Retinal pigment epithelial cell (primary cell): Measurements from ENCODE around the gene HDHD5.
"Not testable (repeated sequence)": the region's sequence is repeated elsewhere in the genome, so short reads cannot be mapped to it uniquely, and the experiment has no call there.

Experiments used
- DNase-seq: peaks from one replicate; pipeline ENCODE4 v3.0.0-alpha.2; 2010; ENCODE audit warnings: low read depth
- H3K4me3 ChIP-seq: 2 replicates; pipeline ENCODE4 v1.5.1; 2011; ENCODE audit warnings: mild to moderate bottlenecking, low read length, control low read depth, moderate library complexity
- TF ChIP-seq, protein P1 (sequence below): conservative IDR thresholded peaks from 2 replicates; pipeline ENCODE4 v1.5.1; 2011; ENCODE audit warnings: low read depth, low read length, control low read depth, inconsistent platforms

HDHD5 gene

DNA sequence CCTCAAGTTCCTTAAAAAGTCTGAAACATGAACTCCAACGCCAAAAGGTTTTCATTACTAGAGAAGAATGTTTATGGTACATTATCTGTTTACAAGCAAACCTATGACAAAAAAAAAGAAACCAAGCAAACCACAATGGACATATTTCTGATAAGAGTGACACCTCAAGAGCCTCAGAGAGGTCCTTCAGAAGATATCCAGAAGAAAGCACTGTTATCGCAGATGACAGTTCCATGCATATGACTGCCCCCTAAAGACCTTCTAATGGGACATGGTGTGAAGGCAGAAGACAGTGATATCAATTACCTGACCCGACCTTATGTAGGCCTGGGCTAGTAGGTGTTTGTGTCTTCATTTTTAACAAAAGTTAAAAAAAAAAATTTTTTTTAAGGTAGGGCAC lies 3.1 kb downstream of the HDHD5 start:
- TF ChIP-seq, protein P1, sequence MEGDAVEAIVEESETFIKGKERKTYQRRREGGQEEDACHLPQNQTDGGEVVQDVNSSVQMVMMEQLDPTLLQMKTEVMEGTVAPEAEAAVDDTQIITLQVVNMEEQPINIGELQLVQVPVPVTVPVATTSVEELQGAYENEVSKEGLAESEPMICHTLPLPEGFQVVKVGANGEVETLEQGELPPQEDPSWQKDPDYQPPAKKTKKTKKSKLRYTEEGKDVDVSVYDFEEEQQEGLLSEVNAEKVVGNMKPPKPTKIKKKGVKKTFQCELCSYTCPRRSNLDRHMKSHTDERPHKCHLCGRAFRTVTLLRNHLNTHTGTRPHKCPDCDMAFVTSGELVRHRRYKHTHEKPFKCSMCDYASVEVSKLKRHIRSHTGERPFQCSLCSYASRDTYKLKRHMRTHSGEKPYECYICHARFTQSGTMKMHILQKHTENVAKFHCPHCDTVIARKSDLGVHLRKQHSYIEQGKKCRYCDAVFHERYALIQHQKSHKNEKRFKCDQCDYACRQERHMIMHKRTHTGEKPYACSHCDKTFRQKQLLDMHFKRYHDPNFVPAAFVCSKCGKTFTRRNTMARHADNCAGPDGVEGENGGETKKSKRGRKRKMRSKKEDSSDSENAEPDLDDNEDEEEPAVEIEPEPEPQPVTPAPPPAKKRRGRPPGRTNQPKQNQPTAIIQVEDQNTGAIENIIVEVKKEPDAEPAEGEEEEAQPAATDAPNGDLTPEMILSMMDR = no peak
- DNase-seq = no peak
- H3K4me3 ChIP-seq = no peak overlapping the region

DNA sequence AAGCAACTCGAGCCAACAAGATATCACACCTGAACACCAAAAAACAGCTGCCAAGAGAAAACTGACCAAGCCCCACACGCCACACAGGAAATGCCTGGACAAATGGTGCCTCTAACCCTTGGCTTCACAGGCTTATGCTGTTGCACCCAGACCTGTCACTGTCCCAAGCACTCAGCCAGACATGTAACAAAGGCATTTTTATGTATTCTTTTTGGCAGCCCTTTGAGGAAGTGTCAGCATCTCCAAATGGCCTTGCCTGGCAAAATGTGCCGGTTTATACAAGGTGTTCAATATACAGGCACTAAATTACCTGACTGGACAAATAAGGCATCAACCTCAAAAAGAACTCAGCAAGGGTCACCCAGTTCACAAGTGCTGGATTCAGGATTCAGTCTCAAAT lies 6.1 kb downstream of the HDHD5 start:
- H3K4me3 ChIP-seq = no peak overlapping the region
- TF ChIP-seq, protein P1 = no peak
- no peak for DNase-seq

DNA sequence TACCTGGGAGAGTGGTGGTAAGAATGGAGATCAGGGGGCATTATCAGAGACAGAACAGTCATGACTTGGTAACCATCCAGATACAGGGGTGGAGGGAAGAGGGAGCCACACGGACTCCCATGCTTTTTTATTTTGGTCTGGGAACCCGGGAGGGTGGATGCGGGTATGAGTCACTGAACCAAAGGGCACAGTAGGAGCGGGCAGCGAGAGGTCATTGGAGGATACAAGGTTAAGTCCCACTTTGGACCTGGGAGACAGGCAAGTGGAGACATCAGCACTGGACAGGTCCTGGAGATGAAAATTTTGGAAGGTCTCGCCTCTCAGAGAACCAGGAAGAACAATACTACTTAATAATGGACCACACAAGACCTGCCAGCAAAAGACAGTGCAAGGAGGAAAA lies 6.7 kb downstream of the HDHD5 start:
- TF ChIP-seq, protein P1 = no peak
- no peak overlapping the region for H3K4me3 ChIP-seq
- no peak for DNase-seq

DNA sequence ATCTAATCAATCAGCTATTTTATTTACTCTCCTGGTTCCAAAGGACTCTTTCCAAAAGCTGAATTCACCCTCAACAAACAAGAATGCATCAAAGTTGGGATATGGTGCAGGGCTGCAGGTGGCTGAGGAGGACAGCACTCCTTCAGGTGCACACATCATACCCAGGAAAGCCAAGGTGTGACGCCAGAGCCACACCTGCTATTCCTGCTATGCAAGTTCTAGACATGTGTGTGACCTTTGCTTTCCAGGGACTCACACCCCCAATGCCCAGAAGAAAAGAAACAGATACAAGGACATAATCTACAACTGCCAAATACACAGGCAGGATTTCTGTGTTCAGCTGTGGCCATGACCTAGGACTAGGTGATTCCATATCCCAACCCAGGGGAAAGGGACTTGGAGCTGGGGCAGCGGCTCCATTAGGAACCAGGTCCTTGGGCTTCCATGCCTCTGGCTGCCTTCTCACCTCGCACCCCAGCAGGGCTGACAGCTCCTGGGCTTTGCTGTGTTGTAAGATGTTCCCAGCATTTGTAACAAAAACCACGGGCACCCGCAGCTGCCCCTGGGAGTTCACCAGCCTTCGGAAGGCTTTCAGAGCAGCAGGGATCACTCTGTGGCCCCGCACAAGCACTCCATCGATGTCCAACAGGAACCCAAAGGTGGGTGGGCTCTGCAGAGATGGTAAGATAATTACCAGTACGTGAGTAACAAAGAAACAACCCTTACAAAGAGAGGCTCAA lies 9.8 kb downstream of the HDHD5 start:
- no peak for DNase-seq
- no peak overlapping the region for H3K4me3 ChIP-seq
- TF ChIP-seq, protein P1 = no peak

DNA sequence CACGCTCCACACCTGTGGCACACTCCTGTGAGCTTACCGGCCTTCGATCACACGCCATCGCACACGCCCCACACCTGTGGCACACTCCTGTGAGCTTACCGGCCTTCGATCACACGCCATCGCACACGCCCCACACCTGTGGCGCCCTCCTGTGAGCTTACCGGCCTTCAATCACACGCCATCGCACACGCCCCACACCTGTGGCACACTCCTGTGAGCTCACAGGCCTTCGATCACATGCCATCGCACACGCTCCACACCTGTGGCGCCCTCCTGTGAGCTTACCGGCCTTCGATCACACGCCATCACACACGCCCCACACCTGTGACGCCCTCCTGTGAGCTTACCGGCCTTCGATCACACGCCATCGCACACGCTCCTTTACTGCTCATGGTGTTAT lies 11.6 kb downstream of the HDHD5 start:
- H3K4me3 ChIP-seq, DNase-seq: not testable (repeated sequence)

DNA sequence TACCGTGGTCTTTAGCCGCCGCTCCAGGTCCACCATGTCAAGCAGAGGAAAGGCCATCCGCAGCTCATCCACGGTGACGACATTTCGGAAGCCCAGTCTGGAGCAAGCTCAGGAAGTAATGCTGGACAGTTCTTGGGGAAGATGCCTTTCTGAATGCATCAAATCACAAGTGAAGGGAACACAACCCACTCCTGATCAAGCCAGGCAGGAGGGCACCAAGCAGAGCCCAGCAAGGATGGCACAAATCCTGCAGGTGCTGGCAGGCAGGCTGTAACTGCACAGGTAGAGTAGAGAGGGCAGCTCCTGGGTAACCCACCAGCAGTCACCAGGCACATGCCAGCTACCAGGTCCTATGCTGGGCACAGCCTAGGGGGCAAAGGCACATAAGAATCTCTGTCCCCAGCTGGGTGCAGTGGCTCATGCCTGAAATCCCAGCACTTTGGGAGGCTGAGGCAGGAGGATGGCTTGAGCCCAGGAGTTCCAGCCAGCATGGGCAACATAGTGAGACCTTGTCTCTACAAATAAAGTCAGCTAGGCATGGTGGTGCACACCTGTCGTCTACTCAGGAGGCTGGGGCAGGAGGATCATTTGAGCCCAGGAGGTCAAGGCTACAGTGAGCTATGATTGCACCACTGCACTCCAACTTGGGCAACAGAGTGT lies 13.9 kb downstream of the HDHD5 start:
- TF ChIP-seq, protein P1 = no peak

DNA sequence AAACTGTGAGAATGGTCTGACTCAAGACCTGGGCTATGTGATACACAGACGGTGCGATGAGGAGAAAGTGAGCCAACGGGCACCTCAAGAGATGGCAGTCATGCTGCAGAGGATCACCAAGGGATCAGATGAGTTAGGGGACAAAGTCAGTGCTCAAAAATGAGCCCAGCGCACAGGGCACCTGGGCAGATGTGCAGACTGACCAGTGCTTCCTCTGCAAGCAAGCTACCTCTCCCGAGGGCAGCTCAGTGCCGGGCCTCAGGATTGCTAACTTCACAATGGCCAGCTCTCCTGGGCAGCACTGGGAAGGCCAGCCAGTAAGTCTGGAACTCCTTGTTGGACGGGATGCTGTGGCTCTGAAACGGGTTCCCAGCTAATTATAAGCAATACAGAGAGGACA lies 15.3 kb downstream of the HDHD5 start:
- DNase-seq = no peak
- H3K4me3 ChIP-seq = no peak overlapping the region
- TF ChIP-seq, protein P1 = no peak

More for the DNA sequence above, 13.9 kb downstream of the HDHD5 start:
- DNase-seq = no peak
- no peak overlapping the region for H3K4me3 ChIP-seq
